CD14-positive monocyte (primary cell): Measurements from ENCODE around the gene GMCL1. TPM values are rescaled to one million over a fixed set of nuclear protein-coding genes. Genes with fewer than 3 reads are reported as not detected.

Experiments used
- DNase-seq, 3 donors: peaks; one replicate each; pipeline ENCODE4 v3.0.0-alpha.2; 2011 to 2022
- H2AFZ ChIP-seq: 2 replicates; pipeline ENCODE4 v1.6.0; 2012; ENCODE audit warnings: mild to moderate bottlenecking, low read depth, low read length, inconsistent platforms; ENCODE audit not compliant: insufficient read depth, poor library complexity, severe bottlenecking
- H3K27ac ChIP-seq, 2 donors: 1 replicate in 1 of 2; 2 replicates in 1 of 2; pipeline ENCODE4 v1.5.1; 2012 to 2013; ENCODE audit warnings: low read length in 2 of 2, control low read depth in 1 of 2, inconsistent platforms in 1 of 2, low read depth in 1 of 2, mild to moderate bottlenecking in 1 of 2
- H3K27me3 ChIP-seq, 2 donors: one replicate each; pipeline versions ENCODE4 v1.6.0 to v1.6.1; 2011 to 2013; ENCODE audit warnings: low read length in 2 of 2; ENCODE audit not compliant: control insufficient read depth in 2 of 2, insufficient read depth in 2 of 2
- H3K36me3 ChIP-seq, 2 donors: replicated peaks in 1 of 2; 1 replicate in 1 of 2; 2 replicates in 1 of 2; pipeline versions ENCODE4 v1.5.1 to v1.6.1; 2012 to 2013; ENCODE audit warnings: low read length in 2 of 2, control low read depth in 1 of 2, inconsistent platforms in 1 of 2, mild to moderate bottlenecking in 1 of 2; ENCODE audit not compliant: insufficient read depth in 2 of 2, control insufficient read depth in 1 of 2
- H3K4me1 ChIP-seq, 2 donors: 1 replicate in 1 of 2; 2 replicates in 1 of 2; pipeline versions ENCODE4 v1.5.1 to v1.6.1; 2012 to 2013; ENCODE audit warnings: low read length in 2 of 2, control low read depth in 1 of 2, inconsistent platforms in 1 of 2, mild to moderate bottlenecking in 1 of 2, moderate library complexity in 1 of 2; ENCODE audit not compliant: insufficient read depth in 2 of 2, control insufficient read depth in 1 of 2
- H3K4me2 ChIP-seq: replicated peaks from 2 replicates; pipeline ENCODE3; 2012; ENCODE audit warnings: low read length, moderate library complexity, mild to moderate bottlenecking; ENCODE audit not compliant: poor library complexity, severe bottlenecking; ENCODE audit errors: extremely low read depth
- H3K4me3 ChIP-seq, 3 experiments: fragments of 200-600 bp in 1 of 3; sonication (generic) in 1 of 3; replicated peaks in 1 of 3; 1 replicate in 2 of 3; 2 replicates in 1 of 3; pipeline ENCODE4 v1.5.1; 2011 to 2013; ENCODE audit warnings: low read length in 3 of 3, mild to moderate bottlenecking in 3 of 3, control low read depth in 2 of 3, low read depth in 2 of 3, inconsistent platforms in 1 of 3, moderate library complexity in 1 of 3
- H3K79me2 ChIP-seq: 2 replicates; pipeline ENCODE4 v1.6.0; 2012; ENCODE audit warnings: mild to moderate bottlenecking, control low read depth, inconsistent platforms, low read length, moderate library complexity; ENCODE audit not compliant: insufficient read depth
- H3K9ac ChIP-seq: 2 replicates; pipeline ENCODE4 v1.6.0; 2017; ENCODE audit warnings: low read length, mild to moderate bottlenecking; ENCODE audit not compliant: insufficient read depth, poor library complexity, severe bottlenecking
- H3K9me3 ChIP-seq, 2 donors: replicated peaks in 1 of 2; 1 replicate in 1 of 2; 2 replicates in 1 of 2; pipeline versions ENCODE4 v1.5.1 to v1.6.1; 2012 to 2013; ENCODE audit warnings: low read length in 2 of 2, control low read depth in 1 of 2; ENCODE audit not compliant: control insufficient read depth in 1 of 2, insufficient read depth in 1 of 2
- H4K20me1 ChIP-seq: 2 replicates; pipeline ENCODE4 v1.6.0; 2012; ENCODE audit warnings: mild to moderate bottlenecking, low read length, control low read depth, moderate library complexity; ENCODE audit not compliant: insufficient read depth
- H3K27ac Mint-ChIP-seq, 7 donors: one replicate each; pipeline ENCODE4 v1.8.0; 2020; ENCODE audit warnings: mild to moderate bottlenecking in 7 of 7, mixed read lengths in 7 of 7, moderate library complexity in 6 of 7, inconsistent platforms in 2 of 7
- H3K27me3 Mint-ChIP-seq, 3 donors: one replicate each; pipeline ENCODE4 v1.8.0; 2021 to 2022; ENCODE audit warnings: low read depth in 3 of 3, mild to moderate bottlenecking in 3 of 3, mixed read lengths in 3 of 3, moderate library complexity in 3 of 3, inconsistent platforms in 1 of 3
- H3K36me3 Mint-ChIP-seq, 2 donors: one replicate each; pipeline ENCODE4 v1.8.0; 2020; ENCODE audit warnings: mixed read lengths in 2 of 2, inconsistent platforms in 1 of 2, mild to moderate bottlenecking in 1 of 2
- H3K4me1 Mint-ChIP-seq: one replicate; pipeline ENCODE4 v1.8.0; 2020; ENCODE audit warnings: mild to moderate bottlenecking, mixed read lengths
- H3K4me3 Mint-ChIP-seq, 2 donors: one replicate each; pipeline ENCODE4 v1.8.0; 2020; ENCODE audit warnings: mild to moderate bottlenecking in 2 of 2, mixed read lengths in 2 of 2, moderate library complexity in 1 of 2
- H3K9me3 Mint-ChIP-seq, 7 donors: one replicate each; pipeline ENCODE4 v1.8.0; 2020 to 2022; ENCODE audit warnings: mixed read lengths in 7 of 7, mild to moderate bottlenecking in 6 of 7, moderate library complexity in 6 of 7, inconsistent platforms in 2 of 7
- CTCF ChIP-seq: fragments of 200-600 bp; IDR thresholded peaks from one replicate; pipeline ENCODE4 v1.8.0; 2022; ENCODE audit warnings: antibody characterized with exemption, mild to moderate bottlenecking
- WGBS: methylation state at CpG from one replicate; pipeline ENCODE4 v1.1.5; 2013; ENCODE audit warnings: missing lambda C conversion rate; ENCODE audit not compliant: insufficient coverage; 5-methylcytosine and 5-hydroxymethylcytosine counted together
- intact Hi-C, 2 donors: fragments of 100-400 bp; cut with micrococcal nuclease; formaldehyde crosslinking; loops; one replicate each; pipeline versions ENCODE4 v1.15.0 to v1.15.1; 2023
- polyA plus RNA-seq, 3 donors: library from polyadenylated mRNA; depleted of rRNA in 1 of 3; unstranded in 2 of 3; stranded (reverse) in 1 of 3; fragments of 300-500 nt in 2 of 3; fragments of >200 nt in 1 of 3; fragmentation: Illumina TruSeq in 2 of 3; gene quantifications; 1 replicate in 2 of 3; 2 replicates in 1 of 3; pipeline ENCODE4 v1.2.3, GENCODE V29; 2012 to 2021

The GMCL1 gene
- polyA plus RNA-seq, 3 donors = 4.4 to 15.1 (median 9.4) TPM

GRCh38 chr2:69847068-69847828 lies 17.8 kb downstream of the GMCL1 start:
- H2AFZ ChIP-seq = no peak overlapping the region
- H3K9me3 Mint-ChIP-seq = peaks cover 0 to 2% (median 0%) of the 10 kb centered on the region in 7 donors
- no peak overlapping the region for H3K9ac ChIP-seq
- H4K20me1 ChIP-seq = no peaks in the 10 kb centered on the region
- no peak overlapping the region for H3K4me3 Mint-ChIP-seq
- no peak for DNase-seq
- H3K27ac Mint-ChIP-seq = peak overlapping the region in 4 of 7 donors; percentile 26 to 73 (median 59)
- WGBS = 40% methylated on average over 1 of the region's 5 CpGs
- no peak for TF ChIP-seq CTCF
- H3K79me2 ChIP-seq = no peaks in the 10 kb centered on the region
- no peak overlapping the region for H3K4me3 ChIP-seq
- peaks cover 56 to 88% of the 10 kb centered on the region in 2 donors for H3K36me3 ChIP-seq
- H3K27me3 ChIP-seq = no peaks in the 10 kb centered on the region
- peaks cover 5% of the 10 kb centered on the region for H3K4me1 Mint-ChIP-seq
- no peak overlapping the region for H3K4me2 ChIP-seq
- intact Hi-C loops = no loop called here
- no peaks in the 10 kb centered on the region for H3K4me1 ChIP-seq
- no peak overlapping the region for H3K27ac ChIP-seq
- peaks cover 48 to 65% of the 10 kb centered on the region in 2 donors for H3K36me3 Mint-ChIP-seq
- H3K9me3 ChIP-seq = no peaks in the 10 kb centered on the region
- no peaks in the 10 kb centered on the region for H3K27me3 Mint-ChIP-seq

GRCh38 chr2:69848186-69848790 lies 18.8 kb downstream of the GMCL1 start:
- H3K79me2 ChIP-seq = no peaks in the 10 kb centered on the region
- peak overlapping the region in 1 of 7 donors; percentile 32 for H3K27ac Mint-ChIP-seq
- no peaks in the 10 kb centered on the region for H3K9me3 ChIP-seq
- no peak overlapping the region for H2AFZ ChIP-seq
- H3K4me1 ChIP-seq = peaks cover 0 to under 1% of the 10 kb centered on the region in 2 donors
- H3K27me3 Mint-ChIP-seq = no peaks in the 10 kb centered on the region
- no peak overlapping the region for H3K9ac ChIP-seq
- no peak for DNase-seq
- no CpG with 5 or more reads among the region's 7 CpGs for WGBS
- TF ChIP-seq CTCF = no peak
- H3K27me3 ChIP-seq = no peaks in the 10 kb centered on the region
- H4K20me1 ChIP-seq = no peaks in the 10 kb centered on the region
- intact Hi-C loops = no loop called here
- peaks cover 5% of the 10 kb centered on the region for H3K4me1 Mint-ChIP-seq
- H3K4me3 Mint-ChIP-seq = no peak overlapping the region
- peaks cover 49 to 73% of the 10 kb centered on the region in 2 donors for H3K36me3 Mint-ChIP-seq
- H3K27ac ChIP-seq = no peak overlapping the region
- no peak overlapping the region for H3K4me3 ChIP-seq
- peaks cover 0 to 2% (median 0%) of the 10 kb centered on the region in 7 donors for H3K9me3 Mint-ChIP-seq
- peaks cover 60 to 92% of the 10 kb centered on the region in 2 donors for H3K36me3 ChIP-seq
- H3K4me2 ChIP-seq = no peak overlapping the region
